GM18502 (cell line): ENCODE results near the gene SLC6A6.

Source experiments
- ATAC-seq: cut with Tn5 transposase; IDR thresholded peaks from one replicate; pipeline ENCODE4 v1.9.1; 2021; ENCODE audit warnings: mild to moderate bottlenecking; ENCODE audit not compliant: unreplicated experiment, poor library complexity

The SLC6A6 gene

DNA sequence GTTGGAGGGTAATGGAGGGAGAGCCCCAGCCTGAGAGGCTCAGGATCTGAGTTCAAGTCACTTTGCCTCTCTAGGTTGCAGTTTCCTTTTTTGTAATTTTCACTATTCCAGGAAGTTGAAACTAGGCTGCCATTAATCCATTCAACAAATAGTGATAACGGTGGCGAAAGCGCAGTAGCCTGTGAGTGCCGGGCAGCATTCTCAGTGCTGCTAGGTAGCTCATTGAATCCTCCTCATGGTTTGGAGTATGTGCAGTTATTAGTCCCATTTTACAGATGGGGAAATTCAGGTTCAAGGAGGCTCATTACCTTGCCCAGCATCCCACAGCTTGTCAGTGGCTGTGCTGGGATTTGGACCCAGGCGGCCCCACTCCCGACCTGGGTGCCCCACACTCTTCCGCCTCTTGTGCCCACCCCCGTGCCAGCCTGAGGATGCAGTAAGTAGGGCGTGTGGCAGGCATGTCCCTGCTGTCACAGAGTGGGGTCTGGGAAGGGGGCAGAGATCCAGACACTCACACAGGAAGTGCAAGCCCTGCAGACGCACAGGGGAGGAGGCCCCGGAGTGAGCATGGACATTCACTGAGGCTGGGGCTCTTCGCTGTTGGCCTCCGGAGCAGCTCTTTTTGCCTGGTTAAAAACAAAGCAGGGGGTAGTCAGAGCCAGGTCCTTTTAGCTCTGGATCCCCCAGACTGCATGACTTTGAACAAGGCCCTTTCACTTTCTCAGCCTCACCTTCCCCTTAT is 58.8 kb downstream of the SLC6A6 start:
- ATAC-seq: no peak

DNA sequence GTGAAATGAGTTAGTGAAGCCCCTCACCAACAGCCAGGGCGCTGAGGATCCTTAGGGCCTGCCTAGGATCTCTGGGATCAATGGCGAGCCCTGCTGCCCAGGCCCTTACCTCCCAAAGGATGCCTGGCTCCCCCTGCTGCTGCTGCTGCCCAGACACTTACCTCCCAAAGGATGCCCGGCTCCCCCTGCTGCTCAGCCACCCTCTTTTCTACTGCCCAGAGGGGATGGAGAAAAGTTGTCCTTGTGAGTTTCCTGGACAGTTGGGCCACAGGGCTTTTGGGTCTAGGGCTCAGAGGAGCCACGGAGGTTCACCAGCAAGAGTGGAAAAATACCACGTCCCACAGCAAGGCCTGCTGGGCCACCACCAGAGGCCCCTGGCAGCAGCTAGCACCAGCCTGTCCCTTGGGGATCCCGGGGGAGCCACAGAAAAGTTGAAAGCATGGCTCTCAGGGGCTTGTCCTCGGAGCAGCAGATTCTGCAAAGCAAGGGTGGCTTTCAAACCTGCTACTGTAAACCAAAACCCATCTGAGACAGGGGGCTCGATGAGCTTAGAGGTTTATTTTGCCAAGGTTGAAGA is 59.4 kb downstream of the SLC6A6 start:
- ATAC-seq: peak; percentile 53

DNA sequence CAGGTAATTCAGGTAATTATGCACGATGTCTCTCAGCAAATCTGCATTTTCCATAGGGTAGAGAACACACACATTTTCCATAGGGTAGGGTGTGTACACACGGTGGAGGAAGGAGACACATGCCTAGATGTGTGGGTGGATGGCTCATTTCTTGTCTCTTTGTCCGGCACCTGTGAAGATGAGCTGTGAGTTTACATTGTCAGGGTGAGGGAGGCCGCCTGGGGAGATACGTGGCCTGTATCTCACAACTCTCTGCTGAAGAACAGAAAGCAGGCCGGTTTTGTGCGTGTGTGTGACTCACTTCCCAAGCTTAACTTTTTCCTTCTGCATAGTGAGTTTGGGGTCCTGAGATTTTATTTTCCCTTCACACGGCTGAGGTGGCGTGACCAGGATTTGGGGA is 60.3 kb downstream of the SLC6A6 start:
- ATAC-seq: no peak

DNA sequence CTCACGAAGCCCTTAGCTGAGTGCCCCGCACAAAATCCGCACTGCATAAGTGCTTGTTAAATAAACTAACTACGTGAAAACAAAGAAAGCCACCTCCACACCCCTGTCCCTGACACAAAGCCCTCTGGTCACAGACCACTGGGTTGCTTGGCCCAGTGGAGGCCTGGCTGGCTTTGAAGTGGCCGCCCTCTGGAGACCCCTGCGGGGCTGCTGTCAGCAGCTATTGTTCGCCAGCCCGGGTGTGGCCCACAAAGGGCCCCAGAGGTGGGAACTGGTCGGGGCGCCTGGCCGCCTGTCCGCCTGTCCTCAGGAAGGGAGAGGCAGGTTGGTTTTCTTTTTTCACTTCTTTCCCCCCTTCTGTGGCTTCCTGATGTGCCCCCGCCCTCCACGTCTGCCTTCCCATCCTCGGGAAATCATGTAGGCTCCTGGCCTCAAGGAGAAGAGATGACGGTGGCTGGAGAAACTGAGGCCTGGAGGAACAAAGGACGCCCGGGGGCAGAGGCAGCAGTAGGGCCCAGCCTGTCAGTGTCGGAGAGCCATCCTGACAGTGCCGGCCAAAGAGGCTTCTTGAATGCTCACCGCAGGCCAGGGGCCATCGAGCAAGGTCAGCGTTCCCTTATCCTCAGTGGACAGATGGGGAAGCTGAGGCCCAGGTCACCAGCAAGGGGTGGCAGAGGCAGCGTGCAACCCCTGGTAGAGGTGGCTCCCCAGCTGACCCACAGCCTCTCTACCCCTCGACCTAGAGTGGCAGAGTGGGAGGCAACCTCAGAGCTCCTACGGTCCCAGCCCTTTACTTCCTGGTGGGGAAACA is 61.1 kb downstream of the SLC6A6 start:
- no peak for ATAC-seq

DNA sequence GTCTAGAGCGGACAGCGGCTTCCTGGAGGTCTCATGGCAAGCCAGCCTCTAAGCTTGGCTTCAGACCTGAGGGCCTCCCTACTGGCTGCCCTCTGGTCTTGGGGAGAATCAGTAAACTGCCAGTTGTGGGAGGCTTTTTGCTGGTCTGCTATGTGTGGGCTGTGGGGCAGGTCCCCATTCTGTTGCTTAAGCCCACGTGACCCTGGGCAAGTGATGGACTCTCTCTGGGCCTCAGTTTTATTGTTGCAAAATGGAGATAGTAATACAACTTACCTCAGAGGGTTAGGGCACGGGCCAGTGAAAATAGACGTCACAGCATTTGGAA is 61.7 kb downstream of the SLC6A6 start:
- ATAC-seq: no peak

DNA sequence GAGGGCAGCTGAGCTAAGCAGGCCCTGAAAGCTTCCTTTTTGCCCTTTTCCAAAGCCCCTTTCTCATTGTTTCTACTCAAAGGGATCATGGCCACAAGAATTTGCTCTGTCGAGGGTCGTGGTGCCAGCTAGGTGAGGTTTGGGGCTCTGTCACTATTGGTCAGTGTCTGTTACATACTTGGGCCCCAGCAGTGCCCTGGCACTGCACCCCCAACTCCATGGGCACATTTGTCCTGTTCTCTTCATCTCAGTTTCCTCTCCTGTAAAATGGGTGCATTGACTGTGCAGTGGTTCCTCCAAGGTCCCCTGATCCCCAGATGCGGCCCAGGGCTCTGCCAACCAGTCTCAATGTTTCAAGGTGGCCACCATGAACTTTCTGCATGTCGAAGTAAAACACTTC is 62.1 kb downstream of the SLC6A6 start:
- no peak for ATAC-seq

DNA sequence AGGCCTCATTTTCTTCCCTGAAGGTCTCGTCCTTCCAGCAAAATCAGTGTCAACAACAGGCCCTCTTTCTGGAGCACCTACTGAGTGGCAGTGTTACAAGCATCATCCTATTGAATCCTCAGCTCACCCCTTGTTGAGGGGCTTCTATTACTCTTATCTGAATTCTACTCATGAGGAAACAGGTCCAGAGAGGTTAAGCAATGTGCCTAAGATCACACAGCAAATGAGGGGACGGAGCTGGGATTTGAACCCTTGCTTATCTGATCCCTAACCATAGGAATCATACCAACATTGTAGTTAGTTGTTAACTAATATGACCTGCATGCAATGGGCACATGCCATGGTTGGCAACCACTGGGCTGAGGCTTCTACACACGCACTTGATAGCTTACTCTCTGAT is 63.0 kb downstream of the SLC6A6 start:
- no peak for ATAC-seq

DNA sequence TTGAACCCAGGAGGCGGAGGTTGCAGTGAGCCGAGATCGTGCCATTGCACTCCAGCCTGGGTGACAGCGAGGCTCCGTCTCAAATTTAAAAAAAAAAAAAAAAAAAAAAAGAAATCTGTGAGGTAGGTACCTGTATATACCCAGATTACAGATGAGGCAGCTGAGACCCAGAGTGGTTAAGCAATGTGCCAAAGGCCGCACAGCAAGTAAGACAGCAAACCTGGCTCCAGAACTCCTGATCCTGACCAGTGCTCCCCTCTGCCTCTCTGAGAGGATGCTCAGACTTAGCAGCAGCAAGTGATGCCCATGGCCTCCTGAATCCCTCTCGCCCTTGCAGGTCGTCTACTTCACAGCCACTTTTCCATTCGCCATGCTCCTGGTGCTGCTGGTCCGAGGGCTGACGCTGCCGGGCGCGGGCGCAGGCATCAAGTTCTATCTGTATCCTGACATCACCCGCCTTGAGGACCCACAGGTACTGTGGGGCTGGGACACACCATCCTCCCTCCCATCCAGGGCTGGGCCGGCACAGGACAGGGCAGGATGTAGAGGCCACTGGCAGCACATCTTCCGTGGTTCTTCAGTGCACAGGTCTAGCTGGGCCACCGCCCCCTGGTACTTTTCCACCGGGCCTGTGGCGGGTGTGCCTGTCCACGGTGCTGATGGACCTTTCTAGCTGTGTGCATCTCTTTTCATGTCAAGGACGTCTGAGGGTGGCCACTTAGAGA is 63.9 kb downstream of the SLC6A6 start:
- no peak for ATAC-seq

DNA sequence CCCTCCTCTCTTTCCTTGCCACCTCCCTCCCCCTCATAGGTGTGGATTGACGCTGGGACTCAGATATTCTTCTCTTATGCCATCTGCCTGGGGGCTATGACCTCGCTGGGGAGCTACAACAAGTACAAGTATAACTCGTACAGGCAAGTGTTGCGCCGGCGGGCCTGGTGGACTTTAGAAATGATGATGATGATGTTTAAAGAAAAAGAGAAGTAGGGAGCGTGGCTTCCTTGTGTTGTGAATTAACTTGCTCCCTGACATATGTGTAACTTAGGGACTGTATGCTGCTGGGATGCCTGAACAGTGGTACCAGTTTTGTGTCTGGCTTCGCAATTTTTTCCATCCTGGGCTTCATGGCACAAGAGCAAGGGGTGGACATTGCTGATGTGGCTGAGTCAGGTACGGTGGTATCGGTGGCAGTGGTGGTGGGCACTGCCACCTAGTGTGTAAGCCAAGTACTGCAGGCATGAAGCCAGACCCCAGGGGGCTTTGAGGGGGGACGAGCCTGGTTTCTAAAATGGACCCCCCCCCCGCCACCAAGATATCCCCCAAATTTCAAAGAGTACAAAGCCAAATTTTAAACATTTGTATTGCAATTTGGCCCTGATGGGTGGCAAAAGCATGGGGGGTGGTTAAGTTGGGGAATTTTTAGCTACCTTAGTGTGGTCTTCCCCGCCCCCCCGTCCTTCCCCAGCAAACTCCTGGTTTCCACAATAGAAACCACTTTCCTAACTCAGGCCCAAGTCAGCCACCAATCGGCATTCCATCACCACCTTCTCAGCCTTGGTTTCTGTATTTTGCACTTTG is 65.6 kb downstream of the SLC6A6 start:
- ATAC-seq: no peak

DNA sequence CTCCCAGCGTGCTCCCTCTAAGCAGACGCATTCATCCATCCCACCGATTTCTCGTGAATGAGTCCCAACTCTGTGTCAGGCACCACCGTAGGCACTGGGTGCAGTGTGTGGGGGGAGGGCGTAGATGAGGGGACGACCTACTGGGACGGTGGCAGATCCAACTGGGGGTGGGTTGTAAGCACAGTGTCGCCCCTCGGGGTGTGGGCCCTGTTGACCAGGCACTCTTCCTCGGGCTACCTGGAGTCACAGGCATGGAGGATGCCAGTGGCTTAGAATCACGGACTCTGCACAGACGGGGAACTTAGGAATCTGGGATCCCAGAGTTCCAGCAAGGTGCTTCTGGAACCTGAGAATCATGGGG is 66.2 kb downstream of the SLC6A6 start:
- ATAC-seq: no peak

DNA sequence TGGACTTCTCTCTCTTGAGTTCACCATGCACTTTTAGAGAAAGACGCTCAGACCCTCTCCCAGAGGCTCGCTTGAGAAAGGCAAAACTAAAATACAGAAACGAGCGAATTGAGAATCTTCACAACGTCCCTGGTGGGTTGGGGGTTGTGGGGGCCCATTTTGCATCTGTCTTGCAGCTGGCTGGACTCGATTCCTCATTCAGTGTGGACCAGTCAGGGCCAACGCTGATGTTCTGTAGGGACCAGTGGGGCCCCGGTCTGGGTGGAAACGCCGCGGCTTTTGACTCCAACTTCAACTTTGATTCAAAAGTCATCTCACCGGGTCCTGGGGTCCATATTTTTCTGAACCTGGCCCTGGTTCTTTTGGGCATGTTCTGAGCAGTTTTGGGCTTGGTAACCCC is 68.1 kb downstream of the SLC6A6 start:
- ATAC-seq: no peak

DNA sequence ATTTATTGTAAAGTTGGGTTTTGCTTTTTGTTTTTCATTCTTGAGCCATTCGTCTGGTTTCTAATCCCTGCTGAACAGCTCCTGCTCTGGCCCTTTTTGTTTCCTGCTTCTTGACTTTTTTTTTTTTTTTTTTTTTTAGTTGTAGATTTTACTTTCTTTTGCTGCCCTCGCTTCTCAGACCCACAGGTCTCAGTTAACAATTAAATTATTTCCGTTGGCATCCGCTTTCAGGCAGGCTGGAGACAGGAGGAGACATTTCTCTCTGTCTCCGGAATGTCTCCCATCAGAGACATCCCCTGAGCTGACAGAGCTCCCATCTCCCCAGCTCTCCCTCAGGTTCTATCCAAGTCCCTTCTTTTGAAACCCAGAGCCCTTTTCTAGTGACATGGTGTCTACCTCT is 68.6 kb downstream of the SLC6A6 start:
- no peak for ATAC-seq

DNA sequence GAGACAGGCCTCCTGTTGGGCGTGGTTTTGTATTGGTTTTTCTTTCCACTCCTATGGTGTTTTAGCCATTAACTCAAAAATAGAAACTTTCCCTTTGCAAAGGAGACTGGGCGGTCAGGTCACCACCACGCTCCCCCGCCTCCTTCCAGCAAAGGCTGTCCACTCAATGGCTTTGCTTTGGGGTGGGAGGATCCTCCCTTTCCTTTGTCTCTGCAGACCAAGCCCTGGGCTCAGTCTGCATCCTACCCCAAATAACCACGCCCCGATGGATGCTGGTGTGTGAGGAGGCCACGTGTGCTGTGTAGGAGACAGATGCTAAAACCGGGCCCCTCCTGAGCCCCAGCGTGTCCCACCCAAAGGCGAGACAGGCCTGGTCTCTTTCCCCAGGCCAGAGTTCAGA is 69.3 kb downstream of the SLC6A6 start:
- no peak for ATAC-seq

DNA sequence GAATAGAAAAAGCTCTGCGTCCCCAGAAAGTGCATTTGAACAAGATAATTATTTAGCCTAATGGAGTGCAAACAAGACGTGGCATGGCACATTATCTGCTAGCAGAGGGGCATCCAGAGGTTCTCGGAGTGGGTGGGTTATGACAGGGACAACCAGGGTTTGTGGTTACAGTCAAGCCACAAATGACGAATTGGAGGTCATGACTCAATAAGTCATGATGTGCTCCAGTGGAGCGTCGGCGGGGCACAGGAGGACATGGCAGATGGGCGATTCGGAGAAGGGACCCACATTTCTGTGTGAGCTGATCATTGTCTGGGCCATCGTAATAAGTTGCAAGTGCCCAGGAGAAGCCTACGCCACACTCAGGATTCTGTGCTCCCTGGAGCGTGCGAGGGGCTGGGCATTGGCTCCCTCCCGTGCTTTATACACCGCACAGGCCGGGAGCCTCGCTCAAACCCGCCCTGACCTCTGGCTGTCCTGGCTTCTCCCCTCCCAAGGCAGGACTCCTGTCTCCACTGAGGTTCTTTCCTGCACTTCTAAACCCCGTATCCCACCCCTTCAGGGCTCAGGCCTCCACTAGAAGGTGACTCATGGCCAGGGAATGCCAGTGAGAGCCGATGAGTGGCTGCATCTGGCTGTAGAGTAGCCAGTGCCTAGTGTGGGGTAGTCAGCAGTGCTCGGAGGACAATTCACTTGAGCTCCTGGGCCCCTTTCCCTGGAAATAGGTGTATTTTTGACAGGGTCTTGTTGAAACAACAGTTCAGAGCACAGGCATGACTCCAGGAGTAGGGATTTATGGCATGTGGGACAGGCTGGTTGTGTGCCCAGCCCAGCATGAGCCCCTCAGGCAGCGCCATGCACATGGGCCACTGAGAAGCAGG is 70.3 kb downstream of the SLC6A6 start:
- ATAC-seq: no peak

DNA sequence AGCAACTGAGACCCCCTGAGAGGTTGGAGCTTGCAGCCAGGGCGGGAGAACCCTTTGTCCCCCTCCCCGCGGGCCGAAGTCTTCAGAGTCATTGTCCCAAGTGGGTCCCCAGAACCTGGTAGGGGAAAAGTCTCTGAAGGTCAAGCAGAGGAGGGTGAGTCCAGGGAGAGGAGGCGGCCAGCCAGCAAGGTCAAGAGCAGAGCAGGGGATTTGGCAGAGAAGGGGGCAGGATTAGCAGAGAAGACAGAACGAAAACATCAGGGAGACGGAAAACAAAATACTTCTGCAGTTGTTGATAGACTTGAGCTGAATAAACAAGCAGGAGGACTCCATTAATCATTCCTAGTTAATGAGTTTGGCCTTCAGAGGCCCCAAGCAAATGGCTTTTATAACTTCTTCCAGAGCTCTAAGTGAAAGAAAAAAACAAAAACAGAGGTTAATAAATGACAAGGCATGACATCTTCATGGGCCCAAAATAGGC is 71.0 kb downstream of the SLC6A6 start:
- no peak for ATAC-seq

DNA sequence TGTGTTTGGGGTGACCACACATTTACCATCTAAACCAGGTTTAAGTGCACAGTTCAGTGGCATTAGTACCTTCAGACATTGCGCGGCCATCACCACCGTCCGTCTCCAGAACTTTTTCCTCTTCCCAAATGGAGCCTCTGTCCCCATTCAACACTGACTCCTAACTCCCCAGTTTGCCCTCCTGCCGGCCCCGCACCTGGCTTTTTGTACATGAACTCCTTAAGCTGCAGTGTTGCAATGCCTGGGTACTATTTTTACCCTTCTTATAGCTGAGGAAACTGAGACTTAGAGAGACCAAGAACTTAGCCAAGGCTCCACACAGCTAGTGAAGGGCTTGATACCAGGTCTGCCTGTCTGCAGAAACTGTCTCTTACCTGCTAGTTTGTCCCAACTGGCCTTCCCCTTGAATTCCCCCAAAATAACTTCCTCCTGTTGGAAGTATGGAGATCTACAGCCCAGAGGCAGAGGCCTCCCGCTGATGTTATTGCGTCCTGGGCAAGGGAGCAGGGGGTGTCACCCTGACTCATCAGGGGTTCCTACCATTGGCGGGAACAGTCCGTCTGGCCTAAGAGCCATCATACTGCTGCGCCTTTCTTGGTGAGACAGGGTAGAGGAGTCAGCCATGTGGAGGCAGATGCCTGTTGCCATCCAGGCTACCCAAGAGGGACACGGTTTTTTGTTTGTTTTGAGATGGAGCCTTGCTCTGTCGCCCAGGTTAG is 72.1 kb downstream of the SLC6A6 start:
- no peak for ATAC-seq

DNA sequence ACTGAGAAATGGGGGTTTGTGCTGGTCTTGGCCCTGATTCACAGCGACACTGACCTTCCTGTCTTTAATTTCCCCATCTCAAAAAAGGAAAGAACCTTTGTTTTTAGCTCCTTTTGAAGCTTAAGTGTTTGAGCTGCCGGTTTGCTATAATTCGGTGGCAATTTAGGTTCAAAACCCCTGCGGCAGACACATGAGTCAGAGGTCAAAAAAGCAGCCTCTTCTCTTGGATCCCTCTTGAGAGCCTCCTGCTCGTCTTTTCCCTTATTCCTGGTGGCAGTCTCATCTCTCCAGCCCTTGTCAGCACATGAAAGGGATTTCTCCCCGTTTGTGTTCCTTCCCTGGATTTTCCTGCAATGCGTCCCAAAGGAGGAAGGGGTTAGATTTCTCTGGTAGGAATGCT is 73.2 kb downstream of the SLC6A6 start:
- no peak for ATAC-seq

DNA sequence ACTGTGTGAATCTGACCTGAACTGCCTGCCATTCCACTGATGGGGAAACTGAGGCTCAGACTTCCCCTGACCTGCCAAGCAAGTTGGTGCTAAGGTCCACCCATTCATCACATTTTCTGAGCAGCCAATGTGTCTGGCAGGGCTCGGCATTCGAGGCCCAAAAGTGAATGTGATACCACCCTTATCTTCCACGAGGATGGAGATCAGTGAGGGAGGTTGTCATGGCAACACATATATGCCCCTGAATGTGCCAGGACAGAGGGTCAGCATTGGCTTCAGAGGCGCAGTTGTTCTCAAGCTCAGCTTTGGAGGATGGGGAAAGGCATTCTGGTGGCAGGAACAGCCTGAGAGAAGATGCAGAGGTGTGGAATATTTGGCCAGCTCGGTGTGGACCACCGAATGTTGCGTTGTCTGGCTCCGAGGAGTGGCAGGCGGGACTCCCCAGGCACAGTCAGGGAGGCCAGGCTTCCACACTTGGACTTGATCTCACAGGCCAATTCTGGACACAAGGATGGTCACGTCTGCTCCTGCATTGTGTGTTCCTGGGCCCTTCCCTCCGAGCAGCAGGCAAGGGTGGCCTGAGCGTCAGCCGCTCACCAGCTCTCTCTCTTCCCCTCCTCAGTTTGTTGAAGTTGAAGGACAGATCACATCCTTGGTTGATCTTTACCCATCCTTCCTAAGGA is 74.3 kb downstream of the SLC6A6 start:
- no peak for ATAC-seq
